ENCODE results near the gene LANCL3.

DNA sequence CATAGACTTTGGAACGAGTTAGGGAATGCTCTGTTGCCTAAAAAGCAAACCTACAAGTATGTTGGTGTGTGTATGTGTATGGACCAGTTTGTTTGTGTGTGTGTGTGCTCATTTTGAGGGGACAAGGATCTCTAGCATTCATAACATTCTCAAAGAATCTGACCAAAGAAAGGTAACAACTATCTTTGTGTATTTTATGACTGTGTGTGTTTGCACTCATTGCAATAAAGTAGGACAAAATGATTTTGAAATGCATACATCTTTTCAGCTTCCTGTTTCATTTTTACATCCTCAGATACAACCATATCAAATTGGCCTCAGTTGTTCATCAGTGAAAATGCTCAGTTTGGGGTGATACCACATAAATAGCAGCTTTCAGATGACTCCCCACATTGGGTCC is 105.8 kb downstream of the LANCL3 start:
- no peak for TF ChIP-seq EZH2phosphoT487 (IDR thresholded peaks at IDR 0.05; ENCODE audit: borderline replicate concordance, low read length)
- TF ChIP-seq CTCF (conservative IDR thresholded peaks at IDR 0.05; ENCODE audit: low read depth, low read length): no peak

Data from PC-3 (cell line).